GM21528 (cell line): ENCODE data around the gene VPS8.
"Not testable (repeated sequence)": the region's sequence is repeated elsewhere in the genome, so short reads cannot be mapped to it uniquely, and the experiment has no call there.

ENCODE experiments used
- ATAC-seq: cut with Tn5 transposase; IDR thresholded peaks from one replicate; pipeline ENCODE4 v1.9.1; 2021; ENCODE audit warnings: mild to moderate bottlenecking, moderate library complexity; ENCODE audit not compliant: unreplicated experiment, low FRiP score

VPS8 gene

GRCh38 chr3:184850201-184850600, 38.2 kb downstream of the VPS8 start:
- no peak for ATAC-seq

- no peak for ATAC-seq
Observed at GRCh38 chr3:184857099-184857498, 45.1 kb downstream of the VPS8 start.

GRCh38 chr3:184864000-184864399, 52.0 kb downstream of the VPS8 start:
- ATAC-seq, result no peak

- no peak for ATAC-seq
Observed at GRCh38 chr3:184868477-184868876, 56.5 kb downstream of the VPS8 start.

GRCh38 chr3:184872200-184872599, 60.2 kb downstream of the VPS8 start:
- ATAC-seq, result no peak

GRCh38 chr3:184873141-184873540, 61.2 kb downstream of the VPS8 start:
- ATAC-seq, result no peak

- ATAC-seq, result no peak
Observed at GRCh38 chr3:184874709-184875644, 63.0 kb downstream of the VPS8 start.

GRCh38 chr3:184880276-184881019, 68.5 kb downstream of the VPS8 start:
- ATAC-seq, result no peak

- peak; percentile 93 for ATAC-seq
Observed at GRCh38 chr3:184884359-184885017, 72.5 kb downstream of the VPS8 start.

GRCh38 chr3:184885112-184885511, 73.1 kb downstream of the VPS8 start:
- ATAC-seq, result no peak

GRCh38 chr3:184887574-184887973, 75.6 kb downstream of the VPS8 start:
- ATAC-seq, result no peak

- ATAC-seq, result no peak
Observed at GRCh38 chr3:184889312-184889904, 77.4 kb downstream of the VPS8 start.

- no peak for ATAC-seq
Observed at GRCh38 chr3:184894051-184894450, 82.1 kb downstream of the VPS8 start.

GRCh38 chr3:184895350-184895749, 83.4 kb downstream of the VPS8 start:
- ATAC-seq, result no peak

GRCh38 chr3:184896336-184896735, 84.4 kb downstream of the VPS8 start:
- ATAC-seq, result no peak

GRCh38 chr3:184899953-184900595, 88.1 kb downstream of the VPS8 start:
- no peak for ATAC-seq

- not testable (repeated sequence) for ATAC-seq
Observed at GRCh38 chr3:184907031-184907430, 95.1 kb downstream of the VPS8 start.

- no peak for ATAC-seq
Observed at GRCh38 chr3:184907681-184908649, 96.0 kb downstream of the VPS8 start.

- ATAC-seq, result no peak
Observed at GRCh38 chr3:184908859-184909258, 96.9 kb downstream of the VPS8 start.
